Measurements from ENCODE around the gene TP53I11.

DNA sequence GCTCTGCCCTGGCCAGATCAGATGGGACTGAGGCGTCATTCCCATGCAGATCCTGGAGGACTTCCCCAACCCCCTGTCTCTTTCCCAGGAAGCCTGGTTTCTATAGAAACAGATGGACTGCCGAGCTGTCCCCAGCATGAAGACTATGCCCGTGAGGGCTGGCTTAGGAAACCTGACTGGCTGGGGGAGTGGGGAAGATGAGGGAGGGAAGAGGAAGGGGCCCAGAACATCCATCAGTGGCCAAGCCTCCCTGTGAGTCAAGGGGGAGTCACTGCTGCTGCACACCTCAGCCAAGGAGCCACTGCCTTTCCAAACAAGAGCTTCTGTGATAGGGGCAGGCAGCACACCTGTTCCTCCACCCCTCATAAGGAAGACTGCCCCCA lies 5.8 kb downstream of the TP53I11 start:
- TF ChIP-seq, protein P1, sequence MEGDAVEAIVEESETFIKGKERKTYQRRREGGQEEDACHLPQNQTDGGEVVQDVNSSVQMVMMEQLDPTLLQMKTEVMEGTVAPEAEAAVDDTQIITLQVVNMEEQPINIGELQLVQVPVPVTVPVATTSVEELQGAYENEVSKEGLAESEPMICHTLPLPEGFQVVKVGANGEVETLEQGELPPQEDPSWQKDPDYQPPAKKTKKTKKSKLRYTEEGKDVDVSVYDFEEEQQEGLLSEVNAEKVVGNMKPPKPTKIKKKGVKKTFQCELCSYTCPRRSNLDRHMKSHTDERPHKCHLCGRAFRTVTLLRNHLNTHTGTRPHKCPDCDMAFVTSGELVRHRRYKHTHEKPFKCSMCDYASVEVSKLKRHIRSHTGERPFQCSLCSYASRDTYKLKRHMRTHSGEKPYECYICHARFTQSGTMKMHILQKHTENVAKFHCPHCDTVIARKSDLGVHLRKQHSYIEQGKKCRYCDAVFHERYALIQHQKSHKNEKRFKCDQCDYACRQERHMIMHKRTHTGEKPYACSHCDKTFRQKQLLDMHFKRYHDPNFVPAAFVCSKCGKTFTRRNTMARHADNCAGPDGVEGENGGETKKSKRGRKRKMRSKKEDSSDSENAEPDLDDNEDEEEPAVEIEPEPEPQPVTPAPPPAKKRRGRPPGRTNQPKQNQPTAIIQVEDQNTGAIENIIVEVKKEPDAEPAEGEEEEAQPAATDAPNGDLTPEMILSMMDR (IDR thresholded peaks at IDR 0.05 in 2 of 3, conservative IDR thresholded peaks at IDR 0.05 in 1 of 3; ENCODE audit: borderline replicate concordance in 1 of 3, insufficient read depth in 1 of 3, low read depth in 2 of 3, low read length in 2 of 3) = no peak
- TF ChIP-seq POLR2AphosphoS5 (IDR thresholded peaks at IDR 0.05; ENCODE audit: low read depth, low read length) = no peak
- TF ChIP-seq POLR2A (IDR thresholded peaks at IDR 0.05; ENCODE audit: borderline replicate concordance, extremely low read depth, insufficient read depth, insufficient read length) = no peak
- TF ChIP-seq SIN3A (IDR thresholded peaks at IDR 0.05; ENCODE audit: low read depth) = no peak
- no peak for TF ChIP-seq EGR1 (IDR thresholded peaks at IDR 0.05; ENCODE audit: low read depth)
- TF ChIP-seq EZH2phosphoT487 (IDR thresholded peaks at IDR 0.05; ENCODE audit: borderline replicate concordance) = no peak

Measured in HCT116 (cell line).